Measurements from ENCODE around the gene ZDHHC3.

Gene ZDHHC3

DNA sequence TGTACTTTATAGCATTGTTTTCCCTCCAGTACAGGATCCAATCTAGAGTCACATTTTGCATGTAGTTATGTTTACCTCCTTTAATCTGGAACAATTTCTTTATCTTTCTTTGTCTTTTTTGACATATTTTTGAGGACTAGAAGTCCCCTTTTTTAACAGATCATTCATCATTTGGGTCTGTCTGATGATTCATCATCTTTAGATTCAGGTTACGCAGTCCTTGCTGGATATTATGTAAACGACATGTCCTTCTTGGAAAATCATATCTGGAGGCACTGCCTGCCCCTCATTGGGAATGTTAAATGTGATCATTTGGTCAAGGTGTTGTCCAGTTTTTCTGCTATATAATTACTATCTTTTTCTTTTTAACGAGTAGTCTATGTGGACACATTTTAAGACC lies 83.3 kb downstream of the ZDHHC3 start:
- DNase-seq, result no peak

DNA sequence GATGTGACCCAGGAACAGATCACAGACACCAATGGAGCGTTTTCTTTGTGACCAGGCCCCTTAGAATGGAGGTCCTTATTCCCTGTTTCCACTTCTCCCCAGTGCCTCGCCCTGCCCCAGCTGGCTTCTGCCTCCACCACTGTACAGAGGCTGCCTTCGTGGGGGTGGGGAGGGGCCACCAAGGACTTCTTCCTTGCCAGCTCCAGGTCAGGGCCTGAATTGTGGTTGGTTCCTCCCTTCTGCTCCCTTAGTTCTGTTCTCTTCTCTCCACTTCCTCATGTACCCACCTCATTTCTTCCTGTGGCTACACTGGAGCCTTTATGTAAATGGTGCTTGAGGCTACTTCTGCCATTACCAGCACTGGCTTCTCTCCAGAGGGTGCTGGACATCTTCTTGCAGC lies 85.1 kb downstream of the ZDHHC3 start:
- DNase-seq, result no peak

DNA sequence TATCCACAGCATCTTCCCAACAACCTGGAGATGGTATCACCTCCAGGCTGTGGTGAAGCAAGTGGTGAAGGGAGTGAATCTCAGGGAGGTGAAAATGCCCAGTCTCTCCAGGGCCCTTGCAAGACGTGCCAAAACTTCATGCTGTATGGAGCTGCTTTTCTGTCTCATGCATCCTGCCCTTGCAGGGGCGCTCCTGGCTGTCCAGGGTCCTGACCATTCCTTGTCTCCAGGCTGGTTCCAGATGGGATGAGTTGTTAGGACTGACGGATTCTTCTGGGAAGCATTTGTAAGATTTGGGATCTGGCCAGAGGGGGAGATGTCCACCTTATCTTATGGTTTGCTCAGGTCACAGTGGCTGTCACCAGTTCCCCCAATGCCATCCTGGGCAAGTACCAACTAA lies 85.7 kb downstream of the ZDHHC3 start:
- no peak for DNase-seq

DNA sequence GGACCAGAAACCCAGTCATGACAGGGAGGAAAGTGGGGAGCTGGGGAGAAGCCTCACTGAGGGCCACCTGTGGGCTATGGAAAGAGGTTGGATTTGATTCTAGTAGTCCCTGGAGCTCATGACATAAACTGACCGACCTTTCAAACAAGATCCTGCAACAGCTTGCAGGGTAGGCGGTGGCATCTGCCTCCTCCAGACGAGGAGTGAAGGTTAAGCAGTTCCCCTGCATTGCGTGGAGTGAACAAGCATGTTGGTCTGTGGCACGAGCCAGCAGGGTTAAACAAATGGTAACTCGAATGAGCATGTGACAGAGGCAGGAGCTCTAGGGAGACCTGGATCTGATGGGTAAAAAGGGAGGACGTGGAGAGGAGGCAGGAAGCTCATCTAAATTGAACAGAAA lies 88.9 kb downstream of the ZDHHC3 start:
- no peak for DNase-seq

- no peak for DNase-seq
Measured at GRCh38 chr3:44886561-44886960, 89.4 kb downstream of the ZDHHC3 start.

DNA sequence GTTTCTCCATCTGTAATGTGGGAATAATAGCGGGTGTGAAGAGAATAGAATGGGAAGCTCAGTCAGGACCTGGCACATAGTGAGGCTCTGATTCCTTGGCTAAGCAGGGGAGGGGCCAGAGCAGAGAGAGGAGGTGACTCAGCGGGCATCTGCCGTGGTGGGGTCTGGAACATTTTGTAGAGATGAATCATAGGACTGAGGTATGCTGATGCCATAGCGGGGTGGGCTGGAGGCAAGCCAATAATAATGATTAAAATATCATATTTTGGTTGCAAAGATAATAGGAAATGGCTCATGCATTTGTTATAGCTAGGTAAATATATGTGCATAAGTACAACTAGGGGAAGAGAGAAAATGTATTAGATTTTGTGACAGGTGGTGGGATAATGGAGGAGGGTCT lies 90.4 kb downstream of the ZDHHC3 start:
- DNase-seq, result no peak

- no peak for DNase-seq
Measured at GRCh38 chr3:44883999-44884431, 92.0 kb downstream of the ZDHHC3 start.

GRCh38 chr3:44883213-44883955 lies 92.6 kb downstream of the ZDHHC3 start:
- DNase-seq, result no peak

GRCh38 chr3:44880284-44880683 lies 95.7 kb downstream of the ZDHHC3 start:
- DNase-seq, result no peak

DNA sequence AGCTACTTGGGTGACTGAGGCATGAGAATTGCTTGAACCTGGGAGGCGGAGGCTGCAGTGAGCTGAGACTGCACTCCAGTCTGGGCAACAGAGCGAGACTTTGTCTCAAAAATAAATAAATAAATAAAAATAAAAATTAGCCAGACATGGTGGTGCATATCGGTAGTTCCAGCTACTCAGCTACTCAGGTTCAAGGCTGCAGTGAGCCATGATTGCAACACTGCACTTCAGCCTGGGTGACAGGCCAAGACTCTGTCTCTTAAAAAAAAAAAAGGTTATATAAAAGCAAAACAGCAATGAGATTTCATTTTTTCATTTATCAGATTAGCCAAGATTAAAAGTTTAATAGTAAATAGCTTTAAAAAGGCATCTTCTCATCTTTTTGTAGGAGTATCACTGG lies 98.6 kb downstream of the ZDHHC3 start:
- no peak for DNase-seq

GRCh38 chr3:44875596-44875995 lies 100.4 kb downstream of the ZDHHC3 start:
- DNase-seq, result no peak
